GM18907 (cell line): ENCODE measurements around the gene SNX32.

Experiments
- ATAC-seq: cut with Tn5 transposase; IDR thresholded peaks from one replicate; pipeline ENCODE4 v1.9.1; 2021; ENCODE audit warnings: mild to moderate bottlenecking, moderate library complexity; ENCODE audit not compliant: unreplicated experiment

The SNX32 gene

GRCh38 chr11:65796726-65797601 lies 36.8 kb upstream of the SNX32 start:
- ATAC-seq: no peak

GRCh38 chr11:65797711-65798110 lies 36.1 kb upstream of the SNX32 start:
- ATAC-seq: no peak

GRCh38 chr11:65798882-65799281 lies 34.9 kb upstream of the SNX32 start:
- no peak for ATAC-seq

- no peak for ATAC-seq
Measured at GRCh38 chr11:65801153-65801987, 32.4 kb upstream of the SNX32 start.

GRCh38 chr11:65802841-65803240 lies 30.9 kb upstream of the SNX32 start:
- ATAC-seq: peak; percentile 58

GRCh38 chr11:65803797-65804492 lies 29.8 kb upstream of the SNX32 start:
- ATAC-seq: no peak

- ATAC-seq: no peak
Measured at GRCh38 chr11:65806979-65807378, 26.8 kb upstream of the SNX32 start.

- no peak for ATAC-seq
Measured at GRCh38 chr11:65808744-65809341, 24.9 kb upstream of the SNX32 start.

- ATAC-seq: no peak
Measured at GRCh38 chr11:65809496-65809895, 24.3 kb upstream of the SNX32 start.

- ATAC-seq: no peak
Measured at GRCh38 chr11:65810046-65810868, 23.5 kb upstream of the SNX32 start.

- ATAC-seq: no peak
Measured at GRCh38 chr11:65811764-65812475, 21.8 kb upstream of the SNX32 start.

GRCh38 chr11:65814131-65814985 lies 19.4 kb upstream of the SNX32 start:
- ATAC-seq: no peak

- ATAC-seq: no peak
Measured at GRCh38 chr11:65814986-65815565, 18.7 kb upstream of the SNX32 start.

- no peak for ATAC-seq
Measured at GRCh38 chr11:65816696-65817095, 17.1 kb upstream of the SNX32 start.

GRCh38 chr11:65817312-65817834 lies 16.4 kb upstream of the SNX32 start:
- no peak for ATAC-seq

GRCh38 chr11:65817835-65818680 lies 15.7 kb upstream of the SNX32 start:
- peak; percentile 86 for ATAC-seq

GRCh38 chr11:65821107-65821506 lies 12.7 kb upstream of the SNX32 start:
- ATAC-seq: no peak
